ENCODE data around the gene IL17REL.
"Not testable (repeated sequence)": the region's sequence is repeated elsewhere in the genome, so short reads cannot be mapped to it uniquely, and the experiment has no call there.

Gene IL17REL

DNA sequence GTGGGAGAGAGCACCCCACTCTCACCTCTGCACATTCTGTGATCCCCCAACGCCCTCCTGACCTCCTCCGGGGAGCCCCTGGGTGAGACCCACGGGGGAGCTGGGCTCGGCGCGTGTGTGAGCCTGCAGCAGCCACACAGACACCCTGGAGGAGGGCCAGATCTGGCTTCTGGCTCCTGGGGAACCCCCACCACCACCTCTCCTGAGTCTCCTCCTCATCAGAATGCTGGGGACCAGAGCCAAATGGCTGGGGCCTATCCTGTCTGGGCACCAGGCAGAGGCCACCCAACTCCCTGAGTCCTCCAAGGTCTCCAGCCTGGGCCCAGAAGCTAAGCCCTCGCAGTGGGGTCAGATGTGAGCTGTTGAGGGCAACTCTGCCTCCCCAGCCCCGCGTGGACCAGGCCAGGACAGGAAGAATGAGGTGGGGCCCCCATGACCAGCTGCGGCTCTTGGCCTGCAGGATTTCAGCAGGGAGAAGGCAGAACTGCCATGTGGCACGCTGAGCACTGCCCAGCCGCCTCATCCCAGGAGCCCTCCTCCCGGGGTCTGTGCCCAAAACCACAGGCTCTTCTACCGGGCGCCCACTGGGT is 57.5 kb downstream of the IL17REL start:
- DNase-seq: no peak

DNA sequence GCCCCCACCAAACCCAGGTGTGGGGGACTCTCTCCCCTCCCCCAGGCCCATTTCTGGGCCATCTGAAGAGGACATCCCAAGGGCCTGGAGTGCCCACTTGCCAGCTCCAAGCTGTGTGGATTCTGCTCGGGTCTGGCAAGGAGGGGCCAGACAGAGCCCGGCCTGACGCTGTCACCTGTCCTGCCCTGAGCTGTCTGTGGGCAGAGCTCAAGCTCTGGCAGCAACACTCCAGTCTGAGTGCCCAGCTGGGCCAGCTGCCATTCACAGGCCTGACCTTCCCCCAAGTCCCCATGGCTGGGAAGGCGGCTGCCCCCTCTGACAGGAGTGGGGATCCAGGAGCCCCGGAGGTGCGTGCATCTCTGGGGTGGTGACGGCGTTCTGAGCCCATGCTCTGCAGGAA is 58.2 kb downstream of the IL17REL start:
- DNase-seq: no peak

DNA sequence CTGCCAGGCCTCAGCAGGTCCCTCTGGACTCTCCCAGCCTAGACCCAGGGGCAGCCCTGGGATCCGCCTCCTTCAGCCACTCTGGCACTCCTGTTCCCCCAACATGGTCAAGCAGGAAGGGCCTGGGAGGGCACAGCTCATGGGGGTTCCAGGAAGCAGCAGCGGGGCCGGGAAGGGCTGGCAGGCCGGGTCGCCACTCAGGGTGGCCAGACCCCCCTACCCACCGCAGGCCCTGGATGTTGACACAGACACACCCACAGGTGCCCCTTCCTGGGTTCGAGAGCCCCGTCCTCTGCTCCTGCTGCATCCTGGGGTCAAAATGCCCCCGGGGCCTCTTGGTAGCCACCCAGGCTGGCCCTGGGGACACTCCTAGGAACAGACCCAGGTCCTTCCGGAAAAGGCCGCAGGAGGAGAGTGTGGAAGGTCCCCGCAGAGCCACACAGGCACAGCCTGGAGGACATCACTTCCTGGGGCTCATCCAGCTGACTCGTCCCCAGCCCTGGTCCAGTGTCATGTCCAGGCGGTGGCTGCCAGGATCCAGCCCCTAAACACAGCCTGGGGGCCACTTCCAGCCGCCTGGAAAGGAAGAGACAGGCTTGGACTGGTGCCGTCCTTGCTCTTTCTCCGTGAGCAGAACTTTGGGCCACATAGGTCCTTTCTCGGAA is 58.8 kb downstream of the IL17REL start:
- DNase-seq: no peak

DNA sequence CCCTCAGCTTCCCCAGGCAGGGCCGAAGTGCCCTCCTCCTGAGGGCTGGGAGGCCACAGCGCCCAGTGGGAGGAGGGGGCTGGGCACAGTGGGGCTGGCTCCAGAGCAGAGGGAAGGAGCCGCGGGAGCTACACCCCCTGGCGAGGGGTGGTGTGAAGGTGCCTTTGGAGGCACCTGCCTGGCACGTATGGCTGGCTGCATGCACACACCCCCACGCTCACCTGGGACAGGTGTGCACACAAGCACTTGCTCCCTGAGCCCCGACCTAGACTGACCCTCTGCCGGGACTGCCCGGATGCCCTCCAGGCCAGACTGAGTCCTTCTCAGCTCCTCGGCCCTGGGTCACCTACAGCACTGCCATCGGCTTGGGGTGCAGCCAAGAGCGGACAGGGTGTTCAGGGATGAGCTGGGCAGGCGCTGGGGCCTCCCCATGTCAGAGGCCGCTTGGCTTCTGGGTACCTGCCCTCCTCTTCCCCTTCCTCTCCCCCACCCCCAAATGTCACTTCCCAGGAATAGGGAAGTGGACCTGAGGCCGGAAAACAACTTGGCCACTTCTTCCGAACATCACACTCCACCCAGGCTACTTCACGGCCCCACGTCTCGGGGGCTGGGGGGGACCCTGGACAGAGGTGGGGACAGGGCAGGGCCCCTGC is 59.4 kb downstream of the IL17REL start:
- DNase-seq: no peak

DNA sequence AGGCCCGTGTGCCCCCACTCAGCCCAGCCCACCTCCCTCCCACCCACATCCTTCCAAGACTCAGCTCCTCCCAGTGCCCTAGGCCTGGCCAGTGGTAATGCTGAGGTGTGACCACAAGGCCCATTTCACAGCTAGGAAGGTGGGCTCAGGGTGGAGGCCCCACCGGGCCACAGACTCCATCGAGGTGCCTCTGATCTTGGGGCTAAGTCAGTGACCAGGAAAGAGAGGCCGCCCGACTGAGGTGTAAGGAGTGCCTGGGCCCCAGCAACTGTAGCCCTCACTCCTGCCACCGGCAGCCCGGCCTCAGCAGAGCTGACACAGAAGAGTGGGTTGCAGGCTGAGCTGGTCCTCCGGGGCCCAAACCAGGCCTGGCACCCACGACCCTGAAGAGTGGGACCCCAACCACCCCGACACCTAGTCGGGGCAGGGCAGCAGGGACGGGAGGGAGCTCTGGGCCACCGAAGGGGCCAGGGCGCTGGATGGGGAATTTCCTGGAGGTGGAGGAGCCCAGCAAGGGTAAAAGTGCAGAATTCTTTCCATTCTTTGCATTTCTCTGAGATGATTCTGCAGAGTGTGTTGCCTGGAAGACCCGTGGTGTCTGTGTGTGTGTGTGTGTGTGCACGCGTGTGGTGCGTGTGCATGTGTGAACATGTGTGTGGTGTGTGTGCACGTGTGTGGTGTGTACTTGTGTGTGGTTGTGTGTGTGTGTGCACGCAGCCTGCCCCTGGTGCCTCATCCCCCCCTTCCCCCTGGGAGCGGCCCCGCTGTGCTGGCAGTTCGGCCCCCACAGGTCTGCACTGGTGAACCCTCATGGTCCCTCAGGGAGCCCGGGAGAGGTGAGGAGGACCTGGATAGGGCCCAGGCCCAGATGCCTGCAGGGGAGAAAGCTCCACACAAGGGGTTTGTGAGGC is 60.3 kb downstream of the IL17REL start:
- no peak for DNase-seq

DNA sequence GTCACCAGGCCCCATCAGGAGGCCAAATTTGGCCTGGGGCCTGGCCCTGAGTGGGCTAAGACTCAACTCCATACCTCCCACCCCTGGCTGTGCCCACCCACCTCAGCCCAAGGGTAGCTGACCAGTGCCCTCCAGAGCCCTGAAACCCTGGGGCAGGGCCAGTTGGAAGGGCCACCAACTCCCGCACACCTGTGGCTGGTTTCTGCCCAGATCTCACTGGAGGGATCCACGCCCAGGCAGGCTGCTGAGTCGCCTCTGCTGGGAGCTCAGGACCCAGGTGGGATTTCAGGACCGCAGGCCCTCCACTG is 60.9 kb downstream of the IL17REL start:
- DNase-seq: no peak

DNA sequence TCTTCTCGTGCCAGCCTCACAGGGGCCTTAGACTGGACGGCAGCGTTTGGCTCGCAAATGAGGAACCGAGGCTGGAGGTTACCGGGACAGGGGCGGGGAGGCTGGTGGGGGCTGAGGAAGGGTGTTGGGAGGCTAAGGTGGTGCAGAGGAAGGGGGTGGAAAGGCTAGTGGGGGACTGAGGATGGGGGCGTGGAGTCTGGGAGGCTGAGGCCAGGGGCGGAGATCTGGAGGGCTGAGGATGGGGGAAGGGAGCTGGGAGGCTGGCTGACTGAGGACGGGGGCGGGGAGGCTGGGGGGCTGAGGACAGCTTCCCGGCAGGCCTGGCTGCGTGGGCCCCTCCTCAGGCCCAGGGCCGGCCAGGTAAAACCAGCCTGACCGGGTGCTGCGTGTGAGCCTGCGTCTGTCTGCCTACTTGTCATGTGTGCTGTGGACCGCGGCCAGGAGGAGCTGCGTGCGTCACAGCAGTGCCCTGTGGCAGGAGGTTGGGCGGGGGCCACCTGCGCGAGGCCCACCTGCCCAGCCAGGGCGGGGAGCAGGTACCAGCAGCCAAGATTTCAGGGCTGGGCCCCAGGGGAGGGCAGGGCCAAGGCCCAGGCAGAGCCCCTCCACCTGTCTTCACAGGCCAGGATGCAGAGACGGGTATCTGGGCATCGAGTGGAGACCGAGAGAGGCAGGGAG is 61.4 kb downstream of the IL17REL start:
- DNase-seq: no peak

DNA sequence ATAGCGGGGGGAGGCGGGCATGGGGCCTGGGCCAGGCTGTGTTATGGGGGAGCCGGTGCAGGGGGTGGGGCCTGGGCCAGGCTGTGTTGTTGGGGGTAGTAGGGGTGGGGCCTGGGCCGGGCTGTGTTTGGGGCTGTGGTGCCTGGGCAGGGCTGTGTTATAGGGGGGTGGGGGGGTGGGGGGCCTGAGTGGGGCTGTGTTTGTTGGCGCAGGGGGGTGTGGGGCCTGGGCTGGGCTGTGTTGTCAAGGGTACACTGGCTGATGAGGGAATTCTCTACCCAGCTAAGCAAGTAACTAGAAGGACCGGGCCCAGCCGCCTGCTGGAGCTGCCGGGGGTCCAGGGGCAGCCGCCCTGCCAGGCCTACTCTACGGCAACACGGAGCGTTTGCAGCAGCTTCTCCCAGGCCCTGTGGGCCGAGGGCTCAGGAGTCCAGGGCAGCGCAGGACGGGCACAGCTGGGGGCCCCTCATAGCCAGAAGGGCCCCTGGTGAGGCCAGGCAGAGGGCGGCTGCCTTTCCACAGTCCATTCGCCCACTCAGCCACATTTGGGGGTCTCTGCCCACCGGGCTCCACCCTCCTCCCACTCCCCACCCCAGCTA is 62.1 kb downstream of the IL17REL start:
- DNase-seq: no peak

DNA sequence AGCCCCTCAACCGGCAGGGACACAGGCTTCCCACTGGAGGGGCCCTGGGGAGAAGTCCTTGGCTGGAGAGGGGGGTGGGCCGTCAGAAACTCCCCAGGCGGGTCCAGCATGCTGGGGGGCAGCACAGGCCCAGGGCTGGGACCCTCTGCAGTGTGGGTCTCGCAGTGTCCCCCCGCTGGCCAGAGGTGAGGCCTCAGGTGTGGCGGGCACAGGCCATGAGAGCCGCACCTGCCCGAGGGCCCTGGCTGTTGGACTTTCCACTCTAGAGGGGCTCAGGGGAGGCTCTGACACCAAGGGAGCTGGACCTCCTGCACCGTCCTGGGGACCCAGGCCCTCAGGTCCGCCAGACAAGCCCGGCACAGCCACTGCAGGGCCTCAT is 62.7 kb downstream of the IL17REL start:
- no peak for DNase-seq

DNA sequence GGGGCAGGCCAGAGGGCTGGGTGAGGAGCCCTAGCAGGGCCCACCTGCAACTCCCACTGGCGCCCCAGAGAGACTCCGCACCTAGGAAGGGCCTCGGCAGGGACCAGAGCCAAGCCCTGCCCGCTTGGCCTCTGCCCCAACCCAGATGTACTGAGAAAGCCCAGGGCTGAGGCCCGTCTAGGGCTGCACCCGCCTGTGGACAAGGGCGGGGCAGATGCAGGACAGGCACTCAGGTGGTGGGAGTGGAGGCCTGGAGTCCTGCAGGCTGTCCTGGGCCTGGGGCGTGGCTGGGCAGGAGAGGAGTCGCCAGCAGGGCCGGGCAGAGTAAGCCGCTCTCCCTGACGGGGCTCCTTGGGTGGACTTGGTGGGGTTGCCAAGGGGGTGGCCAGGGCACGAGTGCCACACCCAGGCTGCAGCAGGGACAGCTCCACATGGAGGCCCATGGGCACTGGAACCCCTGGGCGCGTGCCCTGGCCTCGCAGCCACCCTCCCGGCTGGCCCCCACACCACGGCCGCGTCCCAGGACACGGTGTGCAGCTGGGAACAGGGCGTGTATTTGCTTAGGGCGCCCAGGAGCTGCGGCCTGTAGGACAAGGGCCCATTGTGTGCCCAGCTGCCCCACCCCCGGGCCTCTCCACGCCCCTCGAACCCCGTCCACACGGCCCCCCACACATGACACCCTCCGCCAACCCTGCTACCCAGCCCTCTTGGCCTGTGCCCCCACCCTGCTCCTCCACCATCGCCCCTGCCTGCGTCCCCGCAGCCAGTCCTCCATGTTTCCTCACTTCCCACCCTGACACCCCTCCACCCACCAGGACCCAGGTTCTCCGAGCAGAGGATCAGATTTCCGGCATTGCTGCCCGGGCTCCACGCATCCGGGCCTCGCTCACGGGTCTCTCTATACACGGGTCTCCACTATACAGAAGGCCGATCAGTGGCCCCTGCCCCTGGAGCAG is 63.3 kb downstream of the IL17REL start:
- DNase-seq: no peak

DNA sequence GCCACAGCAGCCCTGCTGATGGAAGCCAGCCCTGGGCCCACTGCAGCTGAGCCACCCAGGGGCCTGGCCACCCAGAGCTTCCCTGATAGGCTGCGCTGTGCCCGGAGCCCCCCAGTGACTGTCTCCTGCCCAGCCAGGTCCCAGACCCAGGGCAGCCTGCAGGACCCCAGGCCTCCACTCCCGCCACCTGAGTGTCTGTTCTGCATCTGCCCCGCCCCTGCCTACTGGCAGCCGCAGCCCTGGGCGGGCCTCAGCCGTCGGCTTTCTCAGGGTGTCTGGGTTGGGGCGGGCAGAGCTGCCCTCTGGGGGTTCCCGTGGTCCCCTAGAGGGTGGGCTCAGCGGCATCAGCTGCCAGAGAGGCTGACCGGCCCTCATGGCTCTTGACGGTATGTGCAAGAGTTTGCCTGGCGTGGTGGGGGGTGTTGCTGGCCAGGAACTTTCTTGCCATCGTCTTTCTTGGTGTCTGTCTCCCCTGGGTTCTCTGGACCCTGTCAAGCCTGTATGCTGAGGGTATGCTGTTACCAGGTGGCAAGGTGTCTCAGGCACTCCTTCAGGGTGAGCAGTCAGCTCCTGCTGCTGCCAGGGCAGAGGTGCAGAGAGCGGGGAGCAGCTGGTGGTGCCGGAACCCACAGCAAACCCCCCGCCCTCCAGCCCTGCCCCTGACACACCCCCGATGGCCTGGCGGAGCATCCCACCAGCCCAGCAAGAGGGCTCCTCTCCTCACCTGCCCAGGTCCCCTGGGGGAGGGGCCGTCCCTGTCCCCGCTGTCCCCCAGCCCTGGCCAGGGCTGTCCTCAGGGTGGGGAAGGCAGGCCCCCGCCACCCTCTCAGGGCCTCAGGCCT is 64.2 kb downstream of the IL17REL start:
- DNase-seq: no peak

DNA sequence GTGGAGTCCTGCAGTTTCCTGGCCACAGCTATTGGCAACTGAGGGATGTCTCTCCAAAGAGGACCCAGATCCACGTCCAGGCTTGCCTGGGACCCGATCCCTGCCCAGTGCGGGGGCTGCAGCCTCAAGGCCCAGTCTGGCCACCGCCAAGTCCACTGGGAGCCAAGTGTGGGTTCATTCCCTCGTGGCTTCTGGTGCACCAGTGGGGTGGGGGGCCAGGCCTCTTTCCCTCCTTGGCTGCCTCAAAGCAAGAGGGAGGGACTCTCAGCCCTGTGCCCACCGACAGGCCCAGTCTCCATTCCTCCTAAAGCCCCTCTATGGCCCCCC is 65.3 kb downstream of the IL17REL start:
- no peak for DNase-seq

DNA sequence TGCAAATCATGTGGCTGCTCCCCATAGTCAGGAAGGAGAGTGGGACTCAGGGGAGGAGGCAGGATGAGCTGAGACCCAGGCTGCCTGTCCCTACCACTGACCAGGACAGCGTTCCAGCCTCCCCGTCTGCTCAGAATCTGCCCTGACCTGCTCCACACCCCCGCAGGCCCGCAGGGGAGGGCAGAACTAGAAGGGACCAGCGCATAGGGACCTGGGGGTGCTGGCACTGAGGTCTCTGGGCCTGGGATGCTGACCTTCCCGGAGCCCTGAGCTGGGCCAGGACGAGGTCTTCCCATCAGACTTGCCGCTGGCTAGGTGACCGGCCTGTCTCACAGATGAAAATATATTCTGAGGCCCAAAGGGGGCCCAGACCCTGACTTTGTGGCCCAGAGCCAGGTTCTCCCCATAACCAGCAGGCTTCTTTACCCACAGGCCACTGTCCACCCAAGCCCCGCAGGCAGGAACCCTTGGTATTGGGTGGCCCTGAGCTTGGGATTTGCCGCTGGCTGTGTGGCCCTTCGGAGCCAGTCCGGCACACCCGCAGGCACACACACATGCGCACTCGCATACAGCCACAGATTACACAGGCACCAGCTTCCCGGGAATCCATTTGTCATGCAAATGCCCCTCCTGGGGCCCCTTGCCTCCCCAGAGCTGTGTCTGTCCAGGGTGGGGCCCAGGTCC is 65.8 kb downstream of the IL17REL start:
- DNase-seq: no peak

DNA sequence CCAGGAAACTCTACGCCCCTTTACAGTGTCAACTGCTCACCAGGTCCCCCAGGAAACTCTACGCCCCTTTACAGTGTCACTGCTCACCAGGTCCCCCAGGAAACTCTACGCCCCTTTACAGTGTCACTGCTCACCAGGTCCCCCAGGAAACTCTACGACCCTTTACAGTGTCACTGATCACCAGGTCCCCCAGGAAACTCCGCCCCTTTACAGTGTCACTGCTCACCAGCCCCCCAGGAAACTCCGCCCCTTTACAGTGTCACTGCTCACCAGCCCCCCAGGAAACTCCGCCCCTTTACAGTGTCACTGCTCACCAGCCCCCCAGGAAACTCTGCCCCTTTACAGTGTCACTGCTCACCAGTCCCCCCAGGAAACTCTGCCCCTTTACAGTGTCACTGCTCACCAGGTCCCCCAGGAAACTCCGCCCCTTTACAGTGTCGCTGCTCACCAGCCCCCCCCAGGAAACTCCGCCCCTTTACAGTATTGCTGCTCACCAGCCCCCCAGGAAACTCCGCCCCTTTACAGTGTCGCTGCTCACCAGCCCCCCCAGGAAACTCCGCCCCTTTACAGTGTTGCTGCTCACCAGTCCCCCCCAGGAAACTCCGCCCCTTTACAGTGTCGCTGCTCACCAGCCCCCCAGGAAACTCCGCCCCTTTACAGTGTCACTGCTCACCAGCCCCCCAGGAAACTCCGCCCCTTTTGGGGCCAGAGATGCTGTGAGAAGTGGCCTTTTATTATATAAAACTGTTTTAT is 67.3 kb downstream of the IL17REL start:
- not testable (repeated sequence) for DNase-seq
